WTC11 (cell line): ENCODE results near the gene B3GNT7. TPM values are rescaled to one million over a fixed set of nuclear protein-coding genes. Genes with fewer than 3 reads are reported as not detected.
"Not testable (repeated sequence)": the region's sequence is repeated elsewhere in the genome, so short reads cannot be mapped to it uniquely, and the experiment has no call there.

ENCODE experiments used
- ATAC-seq: fragments of 200-7000 bp; cut with Tn5 transposase; 2 replicates; pipeline ENCODE4 v1.10.0; 2021; ENCODE audit warnings: mild to moderate bottlenecking, moderate library complexity
- CTCF ChIA-PET: fragments of 300-600 bp; sonication (Branson Sonifier 250); formaldehyde crosslinking; loops from one replicate; lab custom pipeline; 2021; ENCODE audit warnings: antibody characterized with exemption; lab: Charles Lee
- POLR2A ChIA-PET: fragments of 350-600 bp; sonication (Branson Sonifier 250); formaldehyde crosslinking; loops from one replicate; lab custom pipeline; 2021; ENCODE audit warnings: antibody characterized with exemption; lab: Charles Lee
- DNase-seq: peaks from one replicate; pipeline ENCODE4 v3.0.0; 2021; ENCODE audit warnings: low spot score
- H3K27ac Mint-ChIP-seq: 2 replicates; pipeline ENCODE4 v1.8.0; 2021; ENCODE audit warnings: mixed read lengths
- H3K27me3 Mint-ChIP-seq: 2 replicates; pipeline ENCODE4 v1.8.0; 2021; ENCODE audit warnings: low read depth, mild to moderate bottlenecking, moderate library complexity, mixed read lengths
- H3K36me3 Mint-ChIP-seq: 2 replicates; pipeline ENCODE4 v1.8.0; 2021; ENCODE audit warnings: mixed read lengths
- H3K4me1 Mint-ChIP-seq: 2 replicates; pipeline ENCODE4 v1.8.0; 2022; ENCODE audit warnings: mixed read lengths
- H3K4me3 Mint-ChIP-seq: 2 replicates; pipeline ENCODE4 v1.8.0; 2021; ENCODE audit warnings: mild to moderate bottlenecking, moderate library complexity, mixed read lengths
- H3K9me3 Mint-ChIP-seq: 2 replicates; pipeline ENCODE4 v1.8.0; 2021; ENCODE audit warnings: mixed read lengths
- ATF1 ChIP-seq: sonication (generic); formaldehyde crosslinking; IDR thresholded peaks from 2 replicates; pipeline ENCODE4 v1.8.1; 2023; ENCODE audit warnings: mild to moderate bottlenecking, moderate library complexity, missing genetic modification reagents
- CREB1 ChIP-seq: sonication (generic); formaldehyde crosslinking; IDR thresholded peaks from 2 replicates; pipeline ENCODE4 v1.8.0; 2023; ENCODE audit warnings: mild to moderate bottlenecking, missing genetic modification reagents
- CREM ChIP-seq: sonication (generic); formaldehyde crosslinking; IDR thresholded peaks from 2 replicates; pipeline ENCODE4 v1.8.1; 2022; ENCODE audit warnings: mild to moderate bottlenecking, missing genetic modification reagents, moderate library complexity
- CTCF ChIP-seq: fragments of 200-600 bp; IDR thresholded peaks from 2 replicates; pipeline ENCODE4 v1.8.0; 2022; ENCODE audit warnings: antibody characterized with exemption
- ETV6 ChIP-seq: sonication (generic); formaldehyde crosslinking; IDR thresholded peaks from 2 replicates; pipeline ENCODE4 v1.8.1; 2022; ENCODE audit warnings: mild to moderate bottlenecking, missing genetic modification reagents
- HMGA2 ChIP-seq: fragments of 250-450 bp; sonication (Bioruptor Pico); IDR thresholded peaks from 2 replicates; pipeline ENCODE4 v1.4.0; 2021; ENCODE audit warnings: mild to moderate bottlenecking, moderate library complexity
- IRF1 ChIP-seq: sonication (generic); formaldehyde crosslinking; IDR thresholded peaks from 2 replicates; pipeline ENCODE4 v1.8.0; 2023; ENCODE audit warnings: missing genetic modification reagents
- JUN ChIP-seq: sonication (generic); formaldehyde crosslinking; IDR thresholded peaks from 2 replicates; pipeline ENCODE4 v1.8.0; 2023; ENCODE audit warnings: mild to moderate bottlenecking, missing genetic modification reagents
- MYBL2 ChIP-seq: sonication (generic); formaldehyde crosslinking; IDR thresholded peaks from 2 replicates; pipeline ENCODE4 v1.8.1; 2023; ENCODE audit warnings: mild to moderate bottlenecking, moderate library complexity, missing genetic modification reagents
- NFATC4 ChIP-seq: fragments of 250-450 bp; sonication (Bioruptor Pico); IDR thresholded peaks from 2 replicates; pipeline ENCODE4 v1.9.0; 2021; ENCODE audit warnings: mild to moderate bottlenecking
- NFE2L1 ChIP-seq: sonication (generic); formaldehyde crosslinking; IDR thresholded peaks from 2 replicates; pipeline ENCODE4 v1.8.1; 2023; ENCODE audit warnings: missing genetic modification reagents
- SMAD3 ChIP-seq: sonication (generic); formaldehyde crosslinking; IDR thresholded peaks from 2 replicates; pipeline ENCODE4 v1.8.0; 2022; ENCODE audit warnings: missing genetic modification reagents, mild to moderate bottlenecking, borderline replicate concordance
- SOX15 ChIP-seq: fragments of 250-450 bp; sonication (Bioruptor Pico); IDR thresholded peaks from 2 replicates; pipeline ENCODE4 v1.9.0; 2021; ENCODE audit warnings: mild to moderate bottlenecking
- ZBTB21 ChIP-seq: sonication (generic); formaldehyde crosslinking; IDR thresholded peaks from 2 replicates; pipeline ENCODE4 v1.8.1; 2023; ENCODE audit warnings: mild to moderate bottlenecking, missing genetic modification reagents, borderline replicate concordance
- ZNF317 ChIP-seq: sonication (generic); formaldehyde crosslinking; IDR thresholded peaks from 2 replicates; pipeline ENCODE4 v1.8.1; 2023; ENCODE audit warnings: low read depth, mild to moderate bottlenecking, moderate library complexity, missing genetic modification reagents, borderline replicate concordance
- total RNA-seq: library from RNA; stranded (reverse); gene quantifications from 3 replicates; pipeline ENCODE4 v1.2.3, GENCODE V29; 2021
- TF ChIP-seq, protein P1 (sequence below): sonication (generic); formaldehyde crosslinking; IDR thresholded peaks from 2 replicates; pipeline ENCODE4 v1.8.1; 2023; ENCODE audit warnings: mild to moderate bottlenecking, missing genetic modification reagents, moderate library complexity
- TF ChIP-seq, protein P2 (sequence below): sonication (generic); formaldehyde crosslinking; IDR thresholded peaks from 2 replicates; pipeline ENCODE4 v1.8.0; 2023; ENCODE audit warnings: mild to moderate bottlenecking, missing genetic modification reagents
- TF ChIP-seq, protein P3 (sequence below): fragments of 250-450 bp; sonication (Bioruptor Pico); IDR thresholded peaks from 2 replicates; pipeline ENCODE4 v1.9.0; 2021; ENCODE audit warnings: mild to moderate bottlenecking

Gene B3GNT7
- total RNA-seq, 1 experiment from 2014 or later = 151 TPM

- peaks cover 4% of the 10 kb centered on the region for H3K27me3 Mint-ChIP-seq
- H3K9me3 Mint-ChIP-seq = peaks cover 29% of the 10 kb centered on the region
- ChIA-PET CTCF (interaction anchor here (1.6 to 1.9 kb wide), 2 partner anchors 24 to 53 kb away, joined by 3 to 5 read pairs; no protein-coding TSS in a partner anchor), POLR2A (no interaction called here)
- ATAC-seq = no peak
- no peak overlapping the region for H3K27ac Mint-ChIP-seq
- H3K36me3 Mint-ChIP-seq = peaks cover 30% of the 10 kb centered on the region
- peaks cover 18% of the 10 kb centered on the region for H3K4me1 Mint-ChIP-seq
- DNase-seq = no peak
- H3K4me3 Mint-ChIP-seq = no peak overlapping the region
- TF ChIP-seq, protein P1, sequence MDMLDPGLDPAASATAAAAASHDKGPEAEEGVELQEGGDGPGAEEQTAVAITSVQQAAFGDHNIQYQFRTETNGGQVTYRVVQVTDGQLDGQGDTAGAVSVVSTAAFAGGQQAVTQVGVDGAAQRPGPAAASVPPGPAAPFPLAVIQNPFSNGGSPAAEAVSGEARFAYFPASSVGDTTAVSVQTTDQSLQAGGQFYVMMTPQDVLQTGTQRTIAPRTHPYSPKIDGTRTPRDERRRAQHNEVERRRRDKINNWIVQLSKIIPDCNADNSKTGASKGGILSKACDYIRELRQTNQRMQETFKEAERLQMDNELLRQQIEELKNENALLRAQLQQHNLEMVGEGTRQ = no peak
- TF ChIP-seq, protein P2, sequence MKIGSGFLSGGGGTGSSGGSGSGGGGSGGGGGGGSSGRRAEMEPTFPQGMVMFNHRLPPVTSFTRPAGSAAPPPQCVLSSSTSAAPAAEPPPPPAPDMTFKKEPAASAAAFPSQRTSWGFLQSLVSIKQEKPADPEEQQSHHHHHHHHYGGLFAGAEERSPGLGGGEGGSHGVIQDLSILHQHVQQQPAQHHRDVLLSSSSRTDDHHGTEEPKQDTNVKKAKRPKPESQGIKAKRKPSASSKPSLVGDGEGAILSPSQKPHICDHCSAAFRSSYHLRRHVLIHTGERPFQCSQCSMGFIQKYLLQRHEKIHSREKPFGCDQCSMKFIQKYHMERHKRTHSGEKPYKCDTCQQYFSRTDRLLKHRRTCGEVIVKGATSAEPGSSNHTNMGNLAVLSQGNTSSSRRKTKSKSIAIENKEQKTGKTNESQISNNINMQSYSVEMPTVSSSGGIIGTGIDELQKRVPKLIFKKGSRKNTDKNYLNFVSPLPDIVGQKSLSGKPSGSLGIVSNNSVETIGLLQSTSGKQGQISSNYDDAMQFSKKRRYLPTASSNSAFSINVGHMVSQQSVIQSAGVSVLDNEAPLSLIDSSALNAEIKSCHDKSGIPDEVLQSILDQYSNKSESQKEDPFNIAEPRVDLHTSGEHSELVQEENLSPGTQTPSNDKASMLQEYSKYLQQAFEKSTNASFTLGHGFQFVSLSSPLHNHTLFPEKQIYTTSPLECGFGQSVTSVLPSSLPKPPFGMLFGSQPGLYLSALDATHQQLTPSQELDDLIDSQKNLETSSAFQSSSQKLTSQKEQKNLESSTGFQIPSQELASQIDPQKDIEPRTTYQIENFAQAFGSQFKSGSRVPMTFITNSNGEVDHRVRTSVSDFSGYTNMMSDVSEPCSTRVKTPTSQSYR = no peak
- no peak for TF ChIP-seq NFE2L1 (CRISPR knock-in tag)
- TF ChIP-seq JUN (CRISPR knock-in tag) = no peak
- TF ChIP-seq NFATC4 (CRISPR knock-in tag) = no peak
- no peak for TF ChIP-seq CREM (CRISPR knock-in tag)
- TF ChIP-seq IRF1 (CRISPR knock-in tag) = no peak
- TF ChIP-seq ZNF317 (CRISPR knock-in tag) = no peak
- TF ChIP-seq ATF1 (CRISPR knock-in tag) = no peak
- no peak for TF ChIP-seq CTCF
- TF ChIP-seq, protein P3, sequence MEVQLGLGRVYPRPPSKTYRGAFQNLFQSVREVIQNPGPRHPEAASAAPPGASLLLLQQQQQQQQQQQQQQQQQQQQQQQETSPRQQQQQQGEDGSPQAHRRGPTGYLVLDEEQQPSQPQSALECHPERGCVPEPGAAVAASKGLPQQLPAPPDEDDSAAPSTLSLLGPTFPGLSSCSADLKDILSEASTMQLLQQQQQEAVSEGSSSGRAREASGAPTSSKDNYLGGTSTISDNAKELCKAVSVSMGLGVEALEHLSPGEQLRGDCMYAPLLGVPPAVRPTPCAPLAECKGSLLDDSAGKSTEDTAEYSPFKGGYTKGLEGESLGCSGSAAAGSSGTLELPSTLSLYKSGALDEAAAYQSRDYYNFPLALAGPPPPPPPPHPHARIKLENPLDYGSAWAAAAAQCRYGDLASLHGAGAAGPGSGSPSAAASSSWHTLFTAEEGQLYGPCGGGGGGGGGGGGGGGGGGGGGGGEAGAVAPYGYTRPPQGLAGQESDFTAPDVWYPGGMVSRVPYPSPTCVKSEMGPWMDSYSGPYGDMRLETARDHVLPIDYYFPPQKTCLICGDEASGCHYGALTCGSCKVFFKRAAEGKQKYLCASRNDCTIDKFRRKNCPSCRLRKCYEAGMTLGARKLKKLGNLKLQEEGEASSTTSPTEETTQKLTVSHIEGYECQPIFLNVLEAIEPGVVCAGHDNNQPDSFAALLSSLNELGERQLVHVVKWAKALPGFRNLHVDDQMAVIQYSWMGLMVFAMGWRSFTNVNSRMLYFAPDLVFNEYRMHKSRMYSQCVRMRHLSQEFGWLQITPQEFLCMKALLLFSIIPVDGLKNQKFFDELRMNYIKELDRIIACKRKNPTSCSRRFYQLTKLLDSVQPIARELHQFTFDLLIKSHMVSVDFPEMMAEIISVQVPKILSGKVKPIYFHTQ = no peak
- TF ChIP-seq SOX15 = no peak
- TF ChIP-seq SMAD3 = no peak
- no peak for TF ChIP-seq MYBL2 (CRISPR knock-in tag)
- TF ChIP-seq CREB1 (CRISPR knock-in tag) = no peak
- no peak for TF ChIP-seq ETV6 (CRISPR knock-in tag)
- TF ChIP-seq ZBTB21 (CRISPR knock-in tag) = no peak
- TF ChIP-seq HMGA2 = no peak
These were observed 34.4 kb downstream of the B3GNT7 start for GRCh38 chr2:231429901-231430300.

- CTCF ChIA-PET = interaction anchor here (1.9 kb wide), 1 partner anchor 25 kb away, joined by 5 read pairs; no protein-coding TSS in a partner anchor
- DNase-seq, H3K4me3 Mint-ChIP-seq, POLR2A ChIA-PET, H3K27me3 Mint-ChIP-seq, ATAC-seq, H3K27ac Mint-ChIP-seq: not testable (repeated sequence)
- Mint-ChIP-seq H3K4me1 (peaks cover 13% of the 10 kb centered on the region), H3K36me3 (peaks cover 30% of the 10 kb centered on the region), H3K9me3 (peaks cover 30% of the 10 kb centered on the region)
These were observed 34.9 kb downstream of the B3GNT7 start for GRCh38 chr2:231430437-231430836.
